ENCODE data around the gene PYY.
"Not testable (repeated sequence)": the region's sequence is repeated elsewhere in the genome, so short reads cannot be mapped to it uniquely, and the experiment has no call there.

Gene PYY

DNA sequence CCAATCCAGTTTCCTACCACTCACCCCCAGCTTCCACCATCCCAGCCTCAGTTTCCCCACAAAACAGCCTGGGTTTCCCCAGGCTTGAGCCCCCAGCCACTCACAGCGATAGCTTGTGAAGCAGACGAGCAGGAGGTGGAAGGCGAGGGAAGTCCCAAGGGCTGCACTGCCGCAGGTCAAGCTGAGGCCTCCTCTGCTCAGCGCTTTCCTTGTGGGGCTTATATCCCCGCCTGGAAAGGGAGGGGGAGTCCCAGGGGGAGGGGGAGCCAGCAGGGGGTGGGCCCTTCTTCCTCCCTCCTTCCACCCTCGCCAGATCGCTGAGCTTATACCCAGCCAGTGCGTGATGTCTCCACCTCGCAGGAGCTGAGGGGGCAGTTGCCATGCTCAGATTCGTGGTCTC, at the start of gene PYY:
TSS of gene PYY (minus strand) at position 195 of the 400 bp plus-strand sequence. CDS start 457 bp downstream, outside the sequence.
- no peak for DNase-seq (ENCODE audit: low read depth, low spot score)

DNA sequence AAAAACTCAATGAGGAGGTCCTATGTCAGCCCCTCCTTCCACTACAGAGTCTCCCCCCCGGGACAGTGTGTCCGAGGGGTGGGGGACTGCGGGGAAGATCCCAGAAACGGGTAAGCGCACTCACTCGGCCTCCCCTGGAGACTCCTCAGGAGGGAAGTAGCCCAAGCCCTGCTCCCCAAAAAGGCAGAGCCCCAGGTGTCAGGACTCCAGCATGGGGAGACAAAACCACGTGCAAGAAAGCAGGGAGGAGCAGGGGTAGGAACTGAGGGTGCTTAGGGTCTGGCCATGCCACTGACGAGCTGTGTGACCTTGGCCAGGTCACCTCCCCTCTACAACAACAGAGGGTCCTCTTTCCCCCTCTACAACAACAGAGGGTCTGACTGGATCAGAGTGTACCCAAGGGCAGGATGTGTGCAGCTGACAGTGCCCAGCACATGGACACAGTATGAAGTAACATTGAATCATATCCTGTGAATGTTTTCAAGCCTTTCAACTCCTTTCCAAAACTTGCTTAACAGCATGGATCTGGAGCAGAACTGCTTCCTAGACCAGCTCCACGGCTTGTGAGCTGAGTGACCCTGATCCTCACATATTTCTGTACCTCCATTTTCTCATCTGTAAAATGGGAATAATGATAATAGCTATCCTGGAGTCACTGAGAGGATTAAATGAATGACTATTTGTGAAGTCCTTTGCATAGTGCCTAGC, 48.6 kb upstream of the PYY start:
- peak; percentile 46 for DNase-seq (ENCODE audit: low read depth, low spot score)

DNA sequence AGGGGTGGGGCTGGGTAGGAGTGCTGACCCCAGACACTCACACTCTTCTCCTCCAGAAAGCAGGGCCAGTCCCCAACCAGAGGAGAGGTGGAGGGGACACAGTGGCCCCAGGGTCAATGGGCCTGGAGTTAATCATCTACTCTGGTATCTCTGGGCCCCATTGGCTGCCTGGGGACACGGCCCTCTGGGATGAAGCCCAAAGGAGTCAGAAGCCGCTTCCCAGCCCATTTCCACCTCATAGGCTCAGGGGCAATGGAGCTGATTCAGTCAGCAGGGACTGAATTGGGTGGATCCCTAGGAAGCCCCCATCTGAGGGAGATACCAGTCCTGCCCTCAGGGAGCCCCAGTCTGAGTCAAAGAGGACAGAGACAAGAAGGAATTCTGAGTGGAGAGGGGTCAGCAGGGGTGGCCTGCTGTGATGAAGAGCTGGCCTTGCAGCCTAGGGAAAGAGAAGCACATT, 47.8 kb upstream of the PYY start:
- no peak for DNase-seq (ENCODE audit: low read depth, low spot score)

DNA sequence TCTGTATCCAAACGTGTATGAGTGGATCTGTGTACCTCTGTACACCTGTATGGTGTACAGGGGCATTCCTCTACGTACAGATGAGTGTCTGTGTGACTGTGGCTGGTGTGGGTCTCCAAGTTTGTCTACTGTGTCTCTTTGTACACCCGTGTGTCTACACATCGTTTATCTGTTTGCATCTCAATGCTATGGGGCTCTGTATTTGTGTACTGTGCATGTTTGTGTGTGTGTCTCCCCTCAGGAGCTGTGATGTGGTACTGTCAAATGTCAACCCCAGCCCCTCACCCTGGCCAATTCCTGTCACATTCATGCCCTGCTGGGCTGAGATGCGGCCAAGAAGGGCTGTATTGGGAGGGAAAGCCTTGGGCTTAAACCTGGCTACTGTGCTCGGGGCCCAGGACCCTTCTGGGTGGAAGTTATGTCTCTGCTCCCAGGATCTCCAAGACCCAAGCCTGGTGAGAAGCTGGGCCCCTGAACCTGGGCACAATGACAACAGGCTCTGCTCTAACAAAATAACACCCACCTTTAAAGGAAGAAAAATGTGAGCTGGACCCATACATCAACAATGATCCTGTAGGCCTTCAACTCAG, 47.2 kb upstream of the PYY start:
- no peak for DNase-seq (ENCODE audit: low read depth, low spot score)

DNA sequence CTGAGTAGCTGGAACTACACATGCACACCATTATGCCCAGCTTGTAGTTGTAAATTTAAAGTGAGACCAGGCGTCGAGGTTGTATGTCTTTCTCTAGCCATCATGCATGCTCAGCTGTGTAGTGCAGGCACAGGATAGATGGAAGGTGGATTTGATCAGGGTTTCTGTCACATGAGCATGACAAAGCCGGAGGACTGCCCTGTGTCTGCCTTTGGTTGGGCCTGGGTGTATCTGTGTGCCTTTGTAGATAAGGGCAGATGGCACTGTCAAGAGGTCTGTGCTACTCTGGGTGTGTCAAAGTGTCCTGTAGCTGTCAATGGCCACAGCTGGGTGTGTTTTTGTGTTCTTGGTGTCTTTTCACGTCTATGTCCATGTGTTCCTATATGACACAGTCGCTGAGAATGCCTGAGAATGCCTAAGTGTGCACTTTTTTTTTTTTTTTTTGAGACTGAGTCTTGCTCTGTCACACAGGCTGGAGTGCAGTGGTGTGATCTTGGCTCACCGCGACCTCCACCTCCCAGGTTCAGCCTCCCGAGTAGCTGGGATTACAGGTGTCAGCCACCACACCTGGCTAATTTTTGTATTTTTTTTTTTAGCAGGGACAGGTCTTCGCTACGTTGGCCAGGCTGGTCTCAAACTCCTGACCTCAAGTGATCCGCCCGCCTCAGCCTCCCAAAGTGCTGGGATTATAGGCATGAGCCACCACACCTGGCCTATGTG, 46.6 kb upstream of the PYY start:
- no peak for DNase-seq (ENCODE audit: low read depth, low spot score)

DNA sequence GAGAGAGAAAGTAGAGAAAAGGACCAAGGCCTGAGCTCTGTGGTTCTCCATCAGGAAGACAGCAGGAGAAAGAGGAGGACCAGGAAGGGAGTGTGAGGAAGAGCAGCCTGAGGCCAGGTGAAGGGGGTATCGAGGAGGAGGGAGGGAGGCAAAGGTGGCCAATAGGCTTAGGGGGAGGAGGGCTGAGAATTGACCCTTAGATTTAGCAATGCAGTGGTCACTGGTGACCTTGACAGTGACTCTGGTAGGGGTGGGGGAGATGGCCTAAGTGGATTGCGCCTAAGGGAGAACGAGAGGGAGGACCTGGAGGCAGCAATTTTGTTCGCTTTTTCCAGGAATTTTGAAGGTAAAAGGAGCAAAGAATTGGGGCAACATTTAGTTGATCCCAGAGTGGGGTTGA, 45.3 kb upstream of the PYY start:
- no peak for DNase-seq (ENCODE audit: low read depth, low spot score)

DNA sequence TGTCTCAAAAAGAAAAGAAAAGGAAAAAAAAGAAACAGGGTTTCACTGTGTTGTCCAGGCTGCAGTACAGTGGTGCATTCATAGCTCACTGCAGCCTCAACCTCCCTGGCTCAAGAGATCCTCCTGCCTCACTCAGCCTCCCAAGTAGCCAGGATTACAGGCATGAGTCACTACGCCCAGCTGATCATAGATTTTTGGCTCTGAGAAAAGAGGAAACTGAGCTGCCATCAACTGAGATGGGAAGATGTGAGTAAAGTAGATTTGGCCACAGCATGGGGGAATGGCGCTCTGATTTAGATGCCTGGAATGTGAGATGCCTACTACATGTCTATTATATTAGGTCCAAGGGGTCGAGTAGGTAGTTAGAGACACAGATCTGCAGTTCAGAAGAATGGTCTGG, 44.8 kb upstream of the PYY start:
- no peak for DNase-seq (ENCODE audit: low read depth, low spot score)

DNA sequence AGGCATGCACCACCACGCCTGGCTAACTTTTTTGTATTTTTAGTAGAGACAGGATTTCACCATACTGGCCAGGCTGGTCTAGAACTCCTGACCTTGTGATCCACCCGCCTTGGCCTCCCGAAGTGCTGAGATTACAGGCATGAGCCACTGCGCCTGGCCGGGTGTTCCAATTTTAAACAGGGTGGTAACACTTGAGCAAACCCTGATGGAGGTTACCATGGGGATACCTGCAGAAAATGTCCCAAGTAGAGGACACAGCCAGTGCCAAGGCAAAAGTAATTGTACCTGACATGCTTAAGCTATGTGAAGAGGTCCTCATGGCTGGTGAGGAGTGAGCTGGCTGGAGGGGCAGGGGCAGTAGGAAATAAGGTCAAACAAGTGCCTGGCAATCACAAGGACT, 43.4 kb upstream of the PYY start:
- DNase-seq (ENCODE audit: low read depth, low spot score), result not testable (repeated sequence)

DNA sequence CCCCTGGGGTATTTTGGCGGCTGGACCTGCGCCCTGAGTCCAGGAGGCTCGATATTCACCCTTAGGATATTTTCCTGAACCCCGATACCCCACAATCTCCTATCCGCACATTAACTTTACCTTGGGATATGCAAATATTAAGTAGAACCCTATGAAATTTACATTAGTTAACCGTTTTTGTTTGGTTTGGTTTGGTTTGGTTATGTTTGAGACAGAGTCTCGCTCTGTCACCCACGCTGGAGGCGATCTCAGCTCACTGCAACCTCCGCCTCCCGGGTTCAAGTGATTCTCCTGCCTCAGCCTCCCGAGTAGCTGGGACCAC, 41.4 kb upstream of the PYY start:
- no peak for DNase-seq (ENCODE audit: low read depth, low spot score)

DNA sequence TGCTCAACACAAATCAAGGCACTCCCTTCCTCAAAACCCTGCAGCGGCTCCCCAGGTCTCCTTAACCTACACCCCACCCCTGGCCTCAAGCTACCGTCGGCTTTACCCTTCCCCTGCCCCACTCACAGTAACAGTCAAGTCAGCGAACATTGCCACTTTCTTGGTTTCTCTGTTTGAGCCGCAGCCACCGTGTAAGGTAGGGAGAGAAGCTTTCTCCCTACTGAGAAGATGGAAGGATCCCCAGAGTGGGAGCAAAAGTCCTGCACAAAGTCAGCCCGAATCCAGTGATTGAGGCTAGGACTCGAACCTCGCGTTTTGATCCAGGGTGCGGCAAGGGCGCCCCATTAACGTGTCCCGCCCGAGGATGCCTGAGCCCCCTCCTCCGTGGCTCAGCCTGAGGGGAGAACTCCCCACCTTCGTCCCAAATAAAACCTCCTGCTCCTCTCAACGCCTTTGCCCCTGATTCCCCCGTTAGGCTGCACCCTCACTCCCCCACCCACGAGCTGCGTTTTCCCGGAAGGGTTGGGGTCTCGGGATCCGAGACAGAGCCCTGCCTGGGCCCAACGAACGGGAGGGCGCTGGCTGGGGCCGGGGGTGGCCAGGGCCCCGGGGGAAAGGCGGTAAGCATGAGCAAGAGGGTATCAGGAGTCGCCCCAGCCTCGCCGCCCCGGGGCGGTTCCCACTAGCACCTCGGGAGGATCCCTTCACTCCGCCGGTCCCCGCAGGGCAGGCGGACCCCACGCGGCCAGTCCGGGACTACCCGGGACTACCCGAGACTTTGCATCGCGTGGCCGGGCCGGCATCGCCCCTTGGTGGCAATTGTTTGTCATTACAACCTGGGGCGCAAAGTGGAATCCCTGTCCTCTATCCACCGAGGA, 40.8 kb upstream of the PYY start:
- no peak for DNase-seq (ENCODE audit: low read depth, low spot score)

DNA sequence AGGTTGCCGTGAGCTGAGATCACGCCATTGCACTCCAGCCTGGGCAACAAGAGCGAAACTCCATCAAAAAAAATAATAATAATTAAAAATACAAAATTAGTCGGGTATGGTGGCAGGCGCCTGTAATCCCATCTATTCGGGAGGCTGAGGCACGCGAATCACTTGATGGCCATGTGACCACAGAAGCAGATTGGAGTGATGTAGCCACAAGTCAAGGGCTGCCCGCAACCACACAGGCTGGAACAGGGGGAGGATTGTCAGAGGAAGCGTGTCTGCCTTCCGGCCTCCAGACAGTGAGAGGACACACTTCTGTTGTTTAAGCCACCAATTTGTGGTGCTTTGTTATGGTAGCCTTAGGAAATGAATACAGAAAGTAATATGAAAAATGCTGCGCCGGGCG, 38.9 kb upstream of the PYY start:
- no peak for DNase-seq (ENCODE audit: low read depth, low spot score)

DNA sequence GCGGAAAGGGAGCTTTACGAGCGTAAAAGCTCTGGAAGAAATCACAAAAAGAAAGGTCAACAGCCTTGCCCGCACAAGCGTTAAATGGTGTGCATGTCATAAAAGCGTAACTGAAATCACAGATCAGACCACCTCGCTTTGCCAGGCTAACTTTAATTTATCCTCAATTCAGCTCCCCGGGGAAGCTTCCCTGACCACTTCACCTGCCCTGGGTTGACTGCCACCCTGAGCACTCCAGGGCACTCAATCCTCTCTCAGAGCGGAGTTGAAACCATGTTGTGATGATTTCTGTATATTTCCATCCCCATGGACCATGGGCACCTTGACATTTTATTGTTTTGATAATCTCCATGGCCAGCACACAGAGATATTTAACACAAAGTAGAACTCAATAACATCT, 34.6 kb upstream of the PYY start:
- DNase-seq (ENCODE audit: low read depth, low spot score), result no peak

DNA sequence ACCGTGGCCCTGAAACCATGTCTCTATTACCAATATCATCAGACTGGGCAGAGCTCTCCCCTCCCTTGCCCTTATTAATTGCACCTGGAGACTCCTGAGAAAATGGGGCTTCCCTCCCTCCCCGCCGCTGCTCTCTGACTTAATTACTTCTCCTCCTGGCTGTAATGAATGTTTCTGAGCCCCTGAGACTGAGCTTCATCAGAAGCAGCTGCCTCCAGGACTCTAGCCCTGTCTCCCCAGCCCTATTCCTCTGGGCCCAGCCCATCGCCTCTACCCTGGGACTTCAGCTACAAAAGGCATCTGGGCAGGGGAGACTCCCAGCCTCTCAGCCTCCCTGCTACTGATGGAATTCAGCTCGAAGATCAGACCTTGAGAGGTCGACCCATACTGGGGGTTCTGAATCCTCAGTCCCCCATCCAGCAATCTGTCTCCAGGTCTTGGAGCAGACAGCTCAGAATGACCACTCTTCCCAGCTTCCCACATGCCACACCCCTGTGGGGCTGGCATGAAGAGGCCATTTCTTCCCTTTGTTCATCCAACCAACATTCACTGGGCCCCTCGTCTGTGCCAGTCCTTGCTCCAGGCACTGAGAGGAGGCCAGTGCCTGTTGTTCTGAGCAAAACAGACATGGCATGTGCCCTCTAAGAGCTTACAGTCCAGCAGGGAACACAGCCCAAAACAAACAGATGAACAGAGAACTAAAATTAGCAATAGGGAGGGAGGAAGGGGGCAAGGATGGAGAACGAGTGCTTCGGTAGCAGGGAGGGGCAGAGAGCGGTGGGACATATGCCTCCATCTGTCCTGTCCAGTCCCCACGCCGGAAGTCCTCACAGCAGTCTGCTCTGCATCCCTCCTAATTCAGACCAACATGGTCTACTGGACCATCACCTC, 33.6 kb upstream of the PYY start:
- no peak for DNase-seq (ENCODE audit: low read depth, low spot score)

DNA sequence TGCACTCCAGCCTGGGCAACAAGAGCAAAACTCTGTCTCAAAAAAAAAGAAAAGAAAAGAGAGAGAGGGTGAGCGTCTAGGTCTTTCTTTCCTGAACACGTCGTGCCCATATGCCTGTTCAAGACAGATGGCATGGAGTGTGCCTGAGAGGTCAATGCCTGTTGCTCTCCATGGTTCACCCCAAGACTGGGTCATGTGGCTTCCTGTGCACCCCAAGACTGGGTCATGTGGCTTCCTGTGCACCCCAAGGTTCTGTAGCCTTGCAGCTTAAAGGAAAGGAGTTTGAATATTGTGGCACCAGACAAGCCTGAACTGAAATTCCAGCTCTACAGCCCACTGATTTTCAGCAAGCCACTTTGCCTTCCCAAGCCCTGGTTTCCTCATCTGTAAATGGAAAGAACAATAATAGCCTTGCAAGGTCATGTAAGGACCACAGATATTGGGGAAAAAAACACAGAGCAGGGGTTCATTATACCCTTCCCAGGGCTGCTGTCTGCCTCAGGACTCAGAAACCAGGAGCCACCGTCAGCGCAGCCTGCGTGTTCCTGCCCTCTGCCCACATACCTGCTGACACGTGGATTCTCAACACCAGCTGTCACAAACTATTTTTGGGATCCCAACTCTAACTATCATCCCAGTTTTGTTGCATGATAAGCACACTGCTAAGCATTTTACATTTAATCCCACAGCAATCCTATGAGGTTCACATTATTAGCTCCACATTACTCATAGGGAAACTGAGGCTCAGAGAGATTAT, 32.7 kb upstream of the PYY start:
- no peak for DNase-seq (ENCODE audit: low read depth, low spot score)

DNA sequence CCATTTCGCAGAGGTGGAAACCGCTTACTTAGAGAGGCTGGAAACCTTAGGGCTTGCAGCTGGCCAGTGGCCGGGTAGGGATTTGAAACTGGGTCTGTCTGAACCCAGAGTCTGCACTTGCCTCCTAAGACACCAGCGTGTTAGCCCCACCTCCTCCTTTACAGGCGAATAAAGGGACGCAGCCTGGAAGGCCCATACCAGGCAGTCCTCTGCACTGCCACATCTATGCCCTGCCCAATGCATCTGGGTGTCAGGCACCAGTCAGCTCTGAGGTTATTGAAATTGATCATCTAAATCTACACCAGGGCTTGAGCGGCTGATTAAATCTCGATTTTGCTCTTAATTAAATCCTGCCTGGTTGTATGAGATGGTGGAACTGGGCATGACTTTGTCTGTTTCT, 30.8 kb upstream of the PYY start:
- no peak for DNase-seq (ENCODE audit: low read depth, low spot score)

DNA sequence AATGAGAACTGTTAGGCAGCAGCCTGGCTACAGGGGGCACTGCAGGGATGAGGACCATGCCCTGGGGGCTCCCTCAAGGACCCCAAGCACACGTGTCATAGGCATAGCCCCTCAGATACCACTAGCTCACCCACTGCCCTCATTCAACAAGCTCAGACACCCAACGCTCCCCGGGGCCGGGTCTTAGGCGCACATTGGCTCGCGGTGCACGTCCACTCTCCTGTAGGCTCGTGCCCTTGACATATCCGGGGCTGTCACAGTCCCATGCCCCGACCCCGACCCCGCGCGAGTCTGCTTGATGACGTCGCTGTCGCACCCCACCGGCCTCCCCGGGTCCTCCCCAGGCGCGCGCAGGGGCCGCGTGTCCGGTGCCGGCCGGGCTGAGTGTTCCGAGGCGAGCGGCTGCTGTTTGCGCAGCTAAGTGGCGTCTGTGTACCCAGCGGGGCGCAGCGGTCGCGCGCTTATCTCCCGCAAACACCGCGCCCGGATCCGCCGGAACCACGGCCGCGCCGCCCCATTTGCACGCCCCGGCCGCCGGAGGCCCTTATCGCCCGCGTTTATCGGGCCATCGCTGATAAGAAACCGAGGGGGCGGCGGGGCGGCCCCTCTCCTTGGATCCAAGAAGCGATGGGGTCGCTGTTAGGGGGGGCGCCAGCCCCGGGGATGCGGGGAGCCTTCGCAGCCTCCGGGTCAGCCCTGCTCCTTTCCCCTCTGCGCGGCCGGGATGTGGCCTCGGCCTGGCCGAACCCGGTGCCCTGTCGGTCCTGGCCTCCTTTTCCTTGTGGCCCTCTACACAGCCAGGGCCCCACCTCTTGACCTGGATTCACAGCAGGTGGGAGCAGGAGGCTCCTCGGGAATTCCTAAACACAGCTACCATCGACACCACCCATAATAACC, 30.0 kb upstream of the PYY start:
- DNase-seq (ENCODE audit: low read depth, low spot score), result no peak

DNA sequence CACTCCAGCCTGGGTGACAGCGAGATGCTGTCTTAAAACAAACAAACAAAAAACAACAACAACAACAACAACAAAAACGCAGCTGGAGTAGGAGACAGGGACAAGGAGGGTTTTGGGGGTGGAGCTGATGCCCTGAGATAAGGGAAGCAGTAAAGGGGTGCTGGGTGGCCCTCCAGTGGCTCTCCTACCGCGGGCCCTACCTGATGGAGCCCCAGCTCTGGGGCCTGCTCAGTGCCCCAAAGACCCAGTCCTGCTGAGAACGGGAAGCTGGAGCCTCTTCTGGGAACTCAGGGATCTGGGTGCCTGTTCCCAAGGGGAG, 29.4 kb upstream of the PYY start:
- DNase-seq (ENCODE audit: low read depth, low spot score), result no peak

DNA sequence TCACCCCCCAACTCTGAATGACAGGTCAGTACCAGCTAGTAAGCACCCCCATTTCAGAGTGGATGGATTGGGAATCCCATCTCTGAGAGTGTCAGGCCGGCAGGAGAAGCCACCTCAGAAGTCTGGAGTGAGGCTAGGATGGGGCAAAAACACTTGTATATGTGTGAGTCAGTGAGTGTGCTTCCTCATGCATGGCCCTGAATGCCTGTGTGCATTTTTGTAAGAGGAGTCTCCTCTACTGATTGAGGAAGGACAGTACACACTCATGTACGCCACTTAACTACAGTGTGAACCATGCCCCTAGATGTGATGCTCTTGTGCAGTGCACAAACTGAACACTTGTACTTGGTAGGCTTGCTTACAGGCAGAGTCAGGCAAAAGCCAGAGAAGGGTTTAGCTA, 28.4 kb upstream of the PYY start:
- DNase-seq (ENCODE audit: low read depth, low spot score), result no peak

DNA sequence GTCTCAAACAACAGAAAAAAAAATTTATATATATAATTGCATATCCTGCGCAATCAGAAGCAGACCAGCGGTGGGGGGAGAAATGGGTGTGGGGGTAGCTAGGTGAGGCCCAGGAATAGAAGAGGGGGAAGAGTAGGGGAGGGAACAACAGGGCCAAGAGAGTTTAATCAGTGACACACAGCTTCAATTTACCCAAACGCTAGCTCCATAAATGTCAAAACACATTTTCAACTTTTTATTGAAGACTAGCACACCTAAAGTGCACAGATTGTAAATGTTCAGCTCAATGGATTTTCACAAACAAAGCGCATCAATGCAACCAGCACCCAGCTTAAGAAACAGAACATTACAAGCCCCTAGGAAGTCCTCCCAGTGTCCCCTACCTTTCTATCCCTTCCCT, 25.9 kb upstream of the PYY start:
- no peak for DNase-seq (ENCODE audit: low read depth, low spot score)

DNA sequence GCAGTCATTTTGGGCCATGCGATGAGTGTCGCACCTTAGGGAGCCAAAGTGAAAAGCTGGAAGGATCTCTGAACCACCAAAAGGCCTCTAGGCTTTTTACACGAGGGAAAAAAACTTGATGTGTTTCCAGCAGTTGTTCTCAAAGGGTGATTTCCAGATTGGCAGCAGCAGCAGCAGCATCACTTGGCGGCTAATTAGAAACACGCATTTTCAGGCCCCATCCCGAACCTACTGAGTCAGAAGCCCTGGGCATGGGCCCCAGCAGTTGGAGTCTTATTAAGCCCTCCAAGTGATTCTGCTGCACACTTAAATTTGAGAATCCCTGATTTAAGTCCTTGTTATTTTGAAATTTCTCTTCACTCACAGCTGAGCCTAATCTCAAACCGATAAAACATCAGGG, 25.3 kb upstream of the PYY start:
- no peak for DNase-seq (ENCODE audit: low read depth, low spot score)
